SIG-M5 (cell line): ENCODE data around the gene UTP3.
"Not testable (repeated sequence)": the region's sequence is repeated elsewhere in the genome, so short reads cannot be mapped to it uniquely, and the experiment has no call there.

ENCODE experiments used
- DNase-seq: peaks from one replicate; lab custom pipeline; 2025; lab: John Stamatoyannopoulos, UW

The UTP3 gene, protein sequence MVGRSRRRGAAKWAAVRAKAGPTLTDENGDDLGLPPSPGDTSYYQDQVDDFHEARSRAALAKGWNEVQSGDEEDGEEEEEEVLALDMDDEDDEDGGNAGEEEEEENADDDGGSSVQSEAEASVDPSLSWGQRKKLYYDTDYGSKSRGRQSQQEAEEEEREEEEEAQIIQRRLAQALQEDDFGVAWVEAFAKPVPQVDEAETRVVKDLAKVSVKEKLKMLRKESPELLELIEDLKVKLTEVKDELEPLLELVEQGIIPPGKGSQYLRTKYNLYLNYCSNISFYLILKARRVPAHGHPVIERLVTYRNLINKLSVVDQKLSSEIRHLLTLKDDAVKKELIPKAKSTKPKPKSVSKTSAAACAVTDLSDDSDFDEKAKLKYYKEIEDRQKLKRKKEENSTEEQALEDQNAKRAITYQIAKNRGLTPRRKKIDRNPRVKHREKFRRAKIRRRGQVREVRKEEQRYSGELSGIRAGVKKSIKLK

GRCh38 chr4:70687821-70688794 lies at the start of gene UTP3:
TSS of gene UTP3 (plus strand) at chr4:70688532. CDS start at chr4:70688678, 146 bp downstream.
- DNase-seq: peak; percentile 93

DNA sequence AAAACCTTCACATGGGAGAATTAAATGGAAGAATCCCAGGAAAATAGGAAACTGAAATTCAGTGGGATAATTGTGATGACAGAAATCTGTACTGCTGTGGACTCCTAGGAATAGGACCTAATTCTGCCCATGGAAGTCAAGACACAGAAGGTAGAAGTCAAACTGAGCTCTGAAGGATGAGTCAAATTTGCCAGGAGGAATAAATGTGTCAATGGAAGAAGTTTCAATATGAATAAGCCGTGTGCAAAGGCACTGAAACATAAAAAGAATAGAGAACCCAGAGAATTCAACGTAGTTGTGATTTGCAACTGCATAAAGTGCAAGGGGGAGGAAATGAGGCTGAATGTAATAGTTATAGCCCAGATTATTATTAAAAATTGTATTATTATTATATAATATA lies 48.1 kb upstream of the UTP3 start:
- DNase-seq: no peak

- DNase-seq: not testable (repeated sequence)
Observed at GRCh38 chr4:70650741-70651140, 37.6 kb upstream of the UTP3 start.

DNA sequence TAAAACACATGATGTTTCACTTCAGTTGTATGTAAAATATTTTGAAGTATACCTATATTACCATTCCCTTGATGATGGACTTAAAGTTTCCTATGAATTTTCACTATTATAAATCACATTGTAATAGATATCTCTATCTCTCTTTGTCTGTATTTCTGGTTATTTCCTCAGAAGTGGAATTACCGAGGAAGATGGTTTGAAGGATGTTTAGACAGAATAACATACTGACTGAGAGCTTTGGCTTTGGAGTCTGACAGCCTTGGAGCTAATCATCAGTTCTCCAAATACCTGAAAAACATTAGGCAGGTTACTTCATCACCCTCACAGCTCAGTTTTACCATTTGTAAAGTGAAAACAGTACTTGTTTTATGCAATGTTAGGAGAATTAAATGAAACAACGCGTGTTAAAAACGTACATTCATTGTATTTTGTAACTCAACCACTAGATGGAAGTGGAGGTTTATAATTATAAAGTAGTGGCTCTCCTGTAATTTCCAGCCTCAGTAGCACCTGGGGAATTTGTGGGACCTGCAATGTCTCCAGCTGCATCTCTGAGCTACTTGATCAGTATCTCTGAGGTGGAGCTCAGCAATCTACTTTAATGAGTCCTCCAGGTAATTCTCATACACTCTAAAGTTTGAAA lies 36.3 kb upstream of the UTP3 start:
- no peak for DNase-seq

DNA sequence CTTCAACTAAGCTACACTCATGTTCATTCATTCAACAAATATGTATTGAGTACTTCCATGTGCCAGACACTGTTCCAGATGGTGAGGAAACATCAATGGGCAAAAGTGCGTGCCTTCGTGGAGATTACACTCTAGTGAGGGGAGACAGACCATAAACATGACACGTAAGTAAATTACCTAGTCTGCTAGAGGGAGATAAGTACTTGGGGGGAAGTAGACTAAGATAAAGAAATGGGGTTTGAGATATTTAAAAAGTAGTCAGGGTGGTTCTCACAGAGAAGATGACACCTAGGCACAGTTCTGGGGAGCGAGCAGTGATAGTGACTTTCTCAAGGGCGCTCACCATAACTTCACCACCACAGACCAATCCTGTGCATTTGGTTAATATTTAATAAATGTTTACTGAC lies 33.7 kb upstream of the UTP3 start:
- no peak for DNase-seq

DNA sequence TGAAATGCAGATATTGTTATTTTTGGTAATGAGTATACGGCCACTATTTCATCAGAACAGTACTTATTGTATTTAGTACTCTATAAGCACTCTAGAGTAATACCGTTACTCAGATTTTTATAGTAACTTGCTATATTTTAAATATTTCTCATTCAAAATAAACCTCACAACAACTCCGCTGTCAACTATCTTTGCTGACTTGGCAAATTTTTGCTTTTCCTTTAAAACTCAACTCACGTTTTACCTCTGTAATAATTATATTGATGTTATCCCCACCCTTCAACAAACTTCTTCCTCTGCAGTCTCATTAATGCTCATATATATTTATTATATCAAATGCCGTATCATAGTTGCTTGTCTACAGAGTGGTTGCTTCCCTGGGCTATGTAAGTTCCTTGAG lies 31.0 kb upstream of the UTP3 start:
- no peak for DNase-seq

DNA sequence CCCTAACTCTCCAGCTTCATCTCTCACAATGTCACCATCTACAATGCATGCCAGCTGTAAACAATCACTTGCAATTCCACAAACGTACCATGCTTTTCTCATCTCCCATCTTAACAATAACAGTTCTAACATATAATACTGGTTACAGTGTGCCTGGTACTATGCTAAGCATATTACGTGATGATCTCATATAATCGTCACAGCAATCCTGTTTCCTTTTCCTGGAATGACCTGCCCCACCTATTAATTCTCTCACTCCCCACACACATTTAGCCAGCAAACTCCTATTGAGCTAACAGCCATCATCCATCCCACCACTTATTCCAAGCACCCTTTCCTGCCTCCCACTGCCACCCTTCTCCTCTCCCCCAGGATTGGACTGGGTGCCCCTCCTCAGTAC lies 29.9 kb upstream of the UTP3 start:
- DNase-seq: no peak

GRCh38 chr4:70660106-70660505 lies 28.2 kb upstream of the UTP3 start:
- DNase-seq: no peak

DNA sequence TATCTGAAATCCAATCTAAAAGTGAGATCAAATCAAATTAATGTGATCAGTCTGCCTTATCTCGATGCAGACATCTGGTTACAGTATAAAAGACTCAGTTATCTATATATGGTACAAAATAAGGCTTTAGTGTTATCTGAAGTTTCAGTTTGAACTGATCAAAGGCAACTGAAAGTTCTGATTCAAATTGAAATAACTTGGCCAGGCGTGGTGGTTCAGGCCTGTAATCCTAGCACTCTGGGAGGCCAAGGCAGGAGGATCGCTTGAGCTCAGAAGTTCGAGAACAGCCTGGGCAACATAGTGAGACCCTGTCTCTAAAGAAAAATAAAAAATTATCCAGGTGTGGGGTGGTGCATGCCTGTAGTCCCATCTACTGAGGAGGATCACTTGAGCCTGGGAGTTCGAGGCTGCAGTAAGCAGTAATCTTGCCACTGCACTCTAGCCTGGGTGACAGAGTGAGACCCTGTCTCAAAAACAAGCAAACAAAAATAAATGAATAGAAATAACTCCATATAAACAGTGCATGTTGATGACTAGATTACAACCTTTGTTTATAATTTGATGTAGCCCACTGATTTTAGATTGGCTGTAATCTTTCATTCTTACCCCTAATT lies 26.9 kb upstream of the UTP3 start:
- DNase-seq: not testable (repeated sequence)

GRCh38 chr4:70666369-70666768 lies 22.0 kb upstream of the UTP3 start, which contains the start of gene JCHAIN:
TSS of gene JCHAIN (minus strand) at chr4:70666508. CDS start at chr4:70666490, 18 bp downstream.
- no peak for DNase-seq

DNA sequence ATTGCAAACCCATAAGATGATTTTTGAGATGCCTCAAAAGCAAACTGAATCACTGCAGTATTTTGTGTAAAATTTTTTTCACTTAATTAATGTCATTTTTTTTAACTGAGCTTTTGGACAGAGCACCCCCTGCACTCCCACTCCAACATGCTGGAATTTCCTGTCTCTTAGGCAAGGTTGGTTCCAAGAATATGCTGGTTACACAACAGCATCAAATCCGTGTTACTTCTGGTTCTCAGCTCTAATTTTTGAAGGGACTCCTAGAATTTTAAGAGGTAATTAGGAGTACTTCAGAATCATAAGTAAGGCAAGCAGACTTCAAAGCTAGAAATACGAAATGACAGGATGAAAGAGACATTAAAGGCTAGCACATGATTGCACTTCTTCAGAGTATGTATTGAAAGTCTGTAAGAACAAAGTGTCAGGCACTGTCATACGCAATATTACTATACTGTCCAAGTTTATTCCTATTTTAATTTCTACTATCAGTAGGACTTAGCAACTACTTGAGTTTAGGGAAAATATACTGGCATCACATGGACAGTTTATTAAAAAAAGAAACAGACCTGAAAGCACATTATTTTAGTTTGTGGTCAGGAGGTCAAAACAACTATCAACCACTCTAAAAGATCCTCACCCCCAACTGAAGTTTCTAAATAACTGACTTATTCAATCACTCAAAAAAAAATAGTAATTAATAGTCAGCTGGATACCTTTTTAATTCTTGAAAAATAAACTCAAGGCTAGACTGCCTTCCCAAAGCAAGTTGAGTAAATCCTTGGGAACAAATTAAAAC lies 20.4 kb upstream of the UTP3 start:
- no peak for DNase-seq

- DNase-seq: no peak
Observed at GRCh38 chr4:70670332-70671014, 17.9 kb upstream of the UTP3 start.

- no peak for DNase-seq
Observed at GRCh38 chr4:70671091-70671490, 17.2 kb upstream of the UTP3 start.

DNA sequence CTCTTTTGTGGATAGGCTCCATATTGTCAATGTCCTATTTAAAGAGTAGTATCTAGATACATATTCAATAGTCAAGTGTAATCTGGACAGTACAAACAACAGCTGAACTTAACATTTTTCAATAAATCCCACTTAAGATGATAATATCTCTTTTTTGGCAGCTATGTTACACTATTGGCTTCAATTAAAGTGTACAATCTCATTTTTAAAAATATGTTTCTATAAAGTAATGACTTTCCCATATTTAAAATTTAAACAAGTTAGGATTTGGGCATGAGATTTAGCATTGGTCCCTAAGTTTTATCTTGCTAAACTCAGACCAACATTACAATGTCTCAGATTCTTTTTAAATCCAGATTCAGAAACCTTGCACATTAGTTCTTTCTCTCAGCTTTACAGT lies 14.1 kb upstream of the UTP3 start:
- DNase-seq: no peak

GRCh38 chr4:70674731-70675130 lies 13.6 kb upstream of the UTP3 start:
- no peak for DNase-seq

GRCh38 chr4:70676554-70677090 lies 11.7 kb upstream of the UTP3 start:
- no peak for DNase-seq

- DNase-seq: no peak
Observed at GRCh38 chr4:70678383-70678999, 9.8 kb upstream of the UTP3 start.

- DNase-seq: no peak
Observed at GRCh38 chr4:70680934-70681333, 7.4 kb upstream of the UTP3 start.

GRCh38 chr4:70681704-70682103 lies 6.6 kb upstream of the UTP3 start:
- no peak for DNase-seq

- DNase-seq: not testable (repeated sequence)
Observed at GRCh38 chr4:70682142-70682541, 6.2 kb upstream of the UTP3 start.
